Neural progenitor cell (in vitro differentiated cells): ENCODE data around the gene KRT13. TPM values are rescaled to one million over a fixed set of nuclear protein-coding genes. Genes with fewer than 3 reads are reported as not detected.
A peak's percentile ranks its signal among the peaks of the same experiment; 100 is the strongest.

Source experiments
- DNase-seq: peaks from one replicate; pipeline ENCODE4 v3.0.0-alpha.2; 2016; ENCODE audit warnings: low spot score
- H2AFZ ChIP-seq: fragments of 200-600 bp; sonication (generic); replicated peaks from 2 replicates; pipeline ENCODE4 v1.6.1; 2016; ENCODE audit warnings: antibody characterized with exemption
- H3F3A ChIP-seq: fragments of 200-600 bp; sonication (generic); 2 replicates; pipeline ENCODE4 v1.6.1; 2016; ENCODE audit warnings: antibody characterized with exemption, low read depth
- H3K27ac ChIP-seq: fragments of 200-600 bp; sonication (generic); 2 replicates; pipeline ENCODE4 v1.5.1; 2016; ENCODE audit warnings: mild to moderate bottlenecking
- H3K27me3 ChIP-seq: fragments of 200-600 bp; sonication (generic); 2 replicates; pipeline ENCODE4 v1.6.1; 2016; ENCODE audit warnings: mild to moderate bottlenecking, moderate library complexity
- H3K36me3 ChIP-seq: fragments of 200-600 bp; sonication (generic); 2 replicates; pipeline ENCODE4 v1.5.1; 2016
- H3K4me1 ChIP-seq: fragments of 200-600 bp; sonication (generic); 2 replicates; pipeline ENCODE4 v1.6.1; 2016; ENCODE audit warnings: mixed run types
- H3K4me2 ChIP-seq: fragments of 200-600 bp; sonication (generic); 2 replicates; pipeline ENCODE4 v1.6.1; 2016
- H3K4me3 ChIP-seq: fragments of 200-600 bp; sonication (generic); 2 replicates; pipeline ENCODE4 v1.5.1; 2016
- H3K79me2 ChIP-seq: fragments of 200-600 bp; sonication (generic); 2 replicates; pipeline ENCODE4 v1.6.1; 2016; ENCODE audit warnings: low read depth
- H3K9ac ChIP-seq: fragments of 200-600 bp; sonication (generic); 2 replicates; pipeline ENCODE4 v1.6.1; 2016
- H3K9me3 ChIP-seq: fragments of 200-600 bp; sonication (generic); 2 replicates; pipeline ENCODE4 v1.5.1; 2016; ENCODE audit warnings: low read depth
- H4K20me1 ChIP-seq: fragments of 200-600 bp; sonication (generic); 2 replicates; pipeline ENCODE4 v1.6.1; 2016; ENCODE audit warnings: low read depth
- H3K27ac Mint-ChIP-seq: 3 replicates; pipeline ENCODE4 v1.8.0; 2021; ENCODE audit warnings: mixed read lengths
- H3K27me3 Mint-ChIP-seq: 2 replicates; pipeline ENCODE4 v1.8.0; 2022; ENCODE audit warnings: low read depth, mild to moderate bottlenecking, inconsistent platforms, moderate library complexity, mixed read lengths; ENCODE audit not compliant: insufficient read depth
- H3K36me3 Mint-ChIP-seq: 3 replicates; pipeline ENCODE4 v1.8.0; 2021; ENCODE audit warnings: mixed read lengths
- H3K4me1 Mint-ChIP-seq: 3 replicates; pipeline ENCODE4 v1.8.0; 2021; ENCODE audit warnings: mixed read lengths
- H3K4me3 Mint-ChIP-seq: 3 replicates; pipeline ENCODE4 v1.8.0; 2021; ENCODE audit warnings: mild to moderate bottlenecking, moderate library complexity, mixed read lengths
- H3K9me3 Mint-ChIP-seq: 3 replicates; pipeline ENCODE4 v1.8.0; 2020; ENCODE audit warnings: mixed read lengths
- EZH2 ChIP-seq: fragments of 200-600 bp; sonication (generic); IDR thresholded peaks from 2 replicates; pipeline ENCODE4 v1.6.1; 2017; ENCODE audit warnings: antibody characterized with exemption, mild to moderate bottlenecking, moderate library complexity
- EZH2phosphoT487 ChIP-seq: fragments of 200-600 bp; sonication (generic); IDR thresholded peaks from 2 replicates; pipeline ENCODE4 v1.6.1; 2017; ENCODE audit warnings: antibody characterized with exemption
- total RNA-seq: library from RNA; depleted of rRNA; stranded (reverse); fragments of >200 nt; gene quantifications from 2 replicates; pipeline ENCODE4 v1.2.3, GENCODE V29; 2015; ENCODE audit warnings: low replicate concordance
- TF ChIP-seq, protein P1 (sequence below): fragments of 200-600 bp; sonication (generic); IDR thresholded peaks from 2 replicates; pipeline ENCODE4 v1.5.1; 2017; ENCODE audit warnings: antibody characterized with exemption, mild to moderate bottlenecking

The KRT13 gene
- total RNA-seq, 1 donor from 2014 or later: not detected

DNA sequence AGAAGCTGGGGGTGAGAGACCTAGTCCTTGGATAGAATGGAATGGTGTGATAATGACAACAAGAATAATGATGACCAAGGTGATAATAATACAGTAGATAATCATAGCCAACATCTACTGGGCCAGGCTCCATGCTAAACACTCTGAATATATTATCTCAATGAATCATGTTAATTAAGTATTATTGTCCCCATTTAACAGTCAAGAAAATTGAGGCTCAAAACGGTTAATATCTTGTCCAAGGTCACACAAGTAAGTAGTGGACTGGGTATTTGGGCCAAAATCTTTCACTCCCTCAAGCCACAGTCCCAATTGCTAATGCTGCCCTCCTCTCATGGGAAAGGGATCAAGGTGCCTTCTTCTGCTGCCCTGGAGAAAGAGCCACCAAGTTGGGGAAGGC lies 26.6 kb upstream of the KRT13 start:
- no peak overlapping the region for H3K4me3 ChIP-seq
- no peaks in the 10 kb centered on the region for H3K27me3 ChIP-seq
- H4K20me1 ChIP-seq: peaks cover 7% of the 10 kb centered on the region
- no peak overlapping the region for H3K4me2 ChIP-seq
- no peaks in the 10 kb centered on the region for H3K36me3 ChIP-seq
- H2AFZ ChIP-seq: no peak overlapping the region
- peaks cover 11% of the 10 kb centered on the region for H3K4me1 ChIP-seq
- H3K27me3 Mint-ChIP-seq: peaks cover 37% of the 10 kb centered on the region
- H3K4me1 Mint-ChIP-seq: peaks cover 13% of the 10 kb centered on the region
- peaks cover 11% of the 10 kb centered on the region for H3K79me2 ChIP-seq
- no peak for DNase-seq
- no peaks in the 10 kb centered on the region for H3K9me3 ChIP-seq
- H3F3A ChIP-seq: peaks cover 17% of the 10 kb centered on the region
- no peak overlapping the region for H3K9ac ChIP-seq
- no peak overlapping the region for H3K4me3 Mint-ChIP-seq
- TF ChIP-seq, protein P1, sequence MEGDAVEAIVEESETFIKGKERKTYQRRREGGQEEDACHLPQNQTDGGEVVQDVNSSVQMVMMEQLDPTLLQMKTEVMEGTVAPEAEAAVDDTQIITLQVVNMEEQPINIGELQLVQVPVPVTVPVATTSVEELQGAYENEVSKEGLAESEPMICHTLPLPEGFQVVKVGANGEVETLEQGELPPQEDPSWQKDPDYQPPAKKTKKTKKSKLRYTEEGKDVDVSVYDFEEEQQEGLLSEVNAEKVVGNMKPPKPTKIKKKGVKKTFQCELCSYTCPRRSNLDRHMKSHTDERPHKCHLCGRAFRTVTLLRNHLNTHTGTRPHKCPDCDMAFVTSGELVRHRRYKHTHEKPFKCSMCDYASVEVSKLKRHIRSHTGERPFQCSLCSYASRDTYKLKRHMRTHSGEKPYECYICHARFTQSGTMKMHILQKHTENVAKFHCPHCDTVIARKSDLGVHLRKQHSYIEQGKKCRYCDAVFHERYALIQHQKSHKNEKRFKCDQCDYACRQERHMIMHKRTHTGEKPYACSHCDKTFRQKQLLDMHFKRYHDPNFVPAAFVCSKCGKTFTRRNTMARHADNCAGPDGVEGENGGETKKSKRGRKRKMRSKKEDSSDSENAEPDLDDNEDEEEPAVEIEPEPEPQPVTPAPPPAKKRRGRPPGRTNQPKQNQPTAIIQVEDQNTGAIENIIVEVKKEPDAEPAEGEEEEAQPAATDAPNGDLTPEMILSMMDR: no peak
- TF ChIP-seq EZH2 (no peak), EZH2phosphoT487 (no peak)
- H3K9me3 Mint-ChIP-seq: no peaks in the 10 kb centered on the region
- no peak overlapping the region for H3K27ac ChIP-seq
- H3K36me3 Mint-ChIP-seq: no peaks in the 10 kb centered on the region
- peak overlapping the region; percentile 57 for H3K27ac Mint-ChIP-seq

DNA sequence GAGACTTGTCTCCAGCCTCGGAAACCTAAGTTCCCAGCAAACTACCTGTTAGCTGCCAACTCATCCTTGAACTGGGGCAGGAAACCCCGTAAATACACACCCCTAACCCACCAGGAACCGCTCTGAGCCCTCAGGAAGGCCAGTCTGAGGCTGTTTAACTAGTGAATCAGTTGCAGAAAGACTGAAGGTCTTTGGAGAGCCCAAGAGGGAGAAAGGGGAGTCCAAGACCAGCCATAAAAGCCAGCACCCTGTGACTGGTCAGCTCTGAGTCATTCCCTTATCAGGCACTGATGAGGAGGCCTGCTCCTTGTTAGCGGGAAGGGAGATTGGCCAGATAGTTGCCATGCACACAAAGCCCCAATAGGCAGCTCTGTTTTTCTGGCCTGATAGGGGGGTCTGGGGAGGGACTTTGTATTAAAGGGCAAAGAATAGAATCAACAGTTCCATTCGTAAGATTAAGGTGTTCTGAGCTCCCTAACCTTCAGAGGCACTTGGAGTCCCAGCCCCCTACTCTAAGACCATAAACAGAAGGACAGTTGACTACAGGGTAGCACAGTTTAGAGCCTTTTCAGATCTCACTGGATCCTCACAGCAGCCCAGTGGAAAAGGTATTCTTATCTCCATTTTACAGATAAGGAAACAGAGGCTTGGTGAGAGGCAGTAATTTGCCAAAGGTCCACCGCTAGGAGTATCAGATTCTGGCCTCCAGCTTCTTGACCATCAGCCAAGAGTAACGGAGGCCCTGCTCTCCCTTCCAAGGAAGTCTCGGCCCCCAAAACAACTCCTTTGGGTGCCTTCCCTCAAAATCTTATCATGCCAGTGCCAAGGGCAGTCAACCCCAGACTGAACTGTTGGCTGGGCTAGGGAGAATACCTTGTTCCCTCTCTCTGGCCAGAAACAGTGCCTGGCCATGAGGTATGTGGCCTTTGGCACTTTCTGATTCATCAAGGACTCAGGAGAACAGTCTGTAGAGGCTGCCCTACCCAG lies 24.9 kb upstream of the KRT13 start:
- TF ChIP-seq, protein P1: no peak
- no peak for TF ChIP-seq EZH2
- TF ChIP-seq EZH2phosphoT487: no peak
- Mint-ChIP-seq H3K4me3 (no peak overlapping the region), H3K4me1 (peaks cover 13% of the 10 kb centered on the region), H3K27me3 (peaks cover 50% of the 10 kb centered on the region), H3K9me3 (peaks cover 2% of the 10 kb centered on the region), H3K36me3 (no peaks in the 10 kb centered on the region), H3K27ac (no peak overlapping the region)
- H3K36me3 ChIP-seq: no peaks in the 10 kb centered on the region
- peaks cover 28% of the 10 kb centered on the region for H3K79me2 ChIP-seq
- H3K4me2 ChIP-seq: no peak overlapping the region
- H3K9ac ChIP-seq: no peak overlapping the region
- H3K4me1 ChIP-seq: peaks cover 15% of the 10 kb centered on the region
- H3K27ac ChIP-seq: no peak overlapping the region
- peaks cover 23% of the 10 kb centered on the region for H4K20me1 ChIP-seq
- H3K27me3 ChIP-seq: no peaks in the 10 kb centered on the region
- H3F3A ChIP-seq: peaks cover 17% of the 10 kb centered on the region
- H3K9me3 ChIP-seq: no peaks in the 10 kb centered on the region
- DNase-seq: no peak
- H3K4me3 ChIP-seq: no peak overlapping the region
- no peak overlapping the region for H2AFZ ChIP-seq

DNA sequence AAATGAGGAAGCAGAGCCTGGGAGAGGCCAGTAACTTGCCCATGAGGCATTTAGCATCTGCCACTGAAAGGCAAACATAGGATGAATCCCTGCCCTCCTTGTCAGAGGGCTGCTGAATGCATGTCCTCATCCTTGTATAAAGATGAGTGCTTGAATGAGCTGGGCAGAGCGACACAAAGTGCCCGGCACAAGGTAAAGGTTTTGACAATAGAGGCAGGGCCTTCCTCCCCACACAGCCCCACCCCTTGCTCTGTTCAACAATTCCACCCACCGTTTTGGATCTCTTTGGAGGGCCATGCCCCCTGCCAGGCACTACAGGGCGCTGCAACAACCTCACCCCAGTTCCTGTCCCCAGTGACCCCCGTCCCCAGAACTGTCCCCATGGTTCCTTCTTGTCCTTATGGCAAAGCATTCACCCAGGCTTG lies 24.1 kb upstream of the KRT13 start:
- Mint-ChIP-seq H3K27me3 (peaks cover 53% of the 10 kb centered on the region), H3K4me1 (peaks cover 13% of the 10 kb centered on the region), H3K4me3 (peak overlapping the region; percentile 82), H3K9me3 (peaks cover 2% of the 10 kb centered on the region), H3K27ac (peak overlapping the region; percentile 46), H3K36me3 (no peaks in the 10 kb centered on the region)
- peaks cover 29% of the 10 kb centered on the region for H3K79me2 ChIP-seq
- no peak for DNase-seq
- no peaks in the 10 kb centered on the region for H3K36me3 ChIP-seq
- H3K9ac ChIP-seq: no peak overlapping the region
- H3K4me1 ChIP-seq: peaks cover 15% of the 10 kb centered on the region
- no peaks in the 10 kb centered on the region for H3K27me3 ChIP-seq
- TF ChIP-seq EZH2phosphoT487: no peak
- TF ChIP-seq EZH2: no peak
- TF ChIP-seq, protein P1: no peak
- H3K27ac ChIP-seq: peak overlapping the region; percentile 38
- no peak overlapping the region for H3K4me3 ChIP-seq
- H3K4me2 ChIP-seq: peak overlapping the region; percentile 87
- peaks cover 30% of the 10 kb centered on the region for H4K20me1 ChIP-seq
- no peaks in the 10 kb centered on the region for H3K9me3 ChIP-seq
- peaks cover 17% of the 10 kb centered on the region for H3F3A ChIP-seq
- no peak overlapping the region for H2AFZ ChIP-seq
